Measurements from ENCODE around the gene RPTN. TPM values are rescaled to one million over a fixed set of nuclear protein-coding genes. Genes with fewer than 3 reads are reported as not detected.

The RPTN gene
- total RNA-seq, 1 experiment from 2014 or later: not detected

GRCh38 chr1:152162792-152163463 is 3.9 kb upstream of the RPTN start:
- no peak overlapping the region for H3K56ac ChIP-seq (ENCODE audit: insufficient read length, low read depth, low read length)
- H2BK5ac ChIP-seq (ENCODE audit: insufficient read length, low read length): no peak overlapping the region
- H2BK12ac ChIP-seq (ENCODE audit: insufficient read length, low read depth, low read length): no peak overlapping the region
- no peaks in the 10 kb centered on the region for H3K23me2 ChIP-seq (ENCODE audit: insufficient read length, low read depth, low read length, poor library complexity, severe bottlenecking)
- no peak overlapping the region for H3K9ac ChIP-seq (ENCODE audit: extremely low read depth, insufficient read length, low read length)
- no peak overlapping the region for H4K91ac ChIP-seq (ENCODE audit: insufficient read length, low read depth, low read length)
- Mint-ChIP-seq H3K27ac (no peak overlapping the region), H3K4me1 (no peaks in the 10 kb centered on the region), H3K9me3 (peaks cover 75 to 89% of the 10 kb centered on the region in 2 experiments), H3K36me3 (ENCODE audit: insufficient read depth in 1 of 3, low read depth in 3 of 3) (peaks cover 0 to 26% (median 0%) of the 10 kb centered on the region in 3 experiments; a peak in 3 of 7 replicates), H3K27me3 (ENCODE audit: low read depth) (0 out of 2 replicates have a peak, but pooled peaks cover 1% of the 10 kb centered on the region), H3K4me3 (no peak overlapping the region)
- no peak overlapping the region for H2AK5ac ChIP-seq (ENCODE audit: insufficient read length, low read length)
- no peak overlapping the region for H3T11ph ChIP-seq (ENCODE audit: low read length)
- no peak overlapping the region for H3K14ac ChIP-seq (ENCODE audit: insufficient read depth, low read length)
- no peak overlapping the region for H3K4me2 ChIP-seq (ENCODE audit: insufficient read depth, insufficient read length, low read length)
- no peak overlapping the region for H2BK20ac ChIP-seq (ENCODE audit: low read depth, low read length, poor library complexity, severe bottlenecking)
- H4K8ac ChIP-seq (replicated peaks; ENCODE audit: insufficient read length, low read depth, low read length): no peak overlapping the region
- no peak overlapping the region for H2BK120ac ChIP-seq (ENCODE audit: low read depth, low read length, poor library complexity, severe bottlenecking)
- no peaks in the 10 kb centered on the region for H4K20me1 ChIP-seq (ENCODE audit: control insufficient read depth, insufficient read depth, insufficient read length)
- H3K27ac ChIP-seq (ENCODE audit: insufficient read length, low read depth, low read length): no peak overlapping the region
- WGBS (ENCODE audit: extremely low coverage, insufficient read length, low lambda C conversion rate): no CpG with 5 or more reads among the region's 1 CpG
- H2AFZ ChIP-seq (ENCODE audit: low read length): no peak overlapping the region
- no peaks in the 10 kb centered on the region for H3K27me3 ChIP-seq (ENCODE audit: insufficient read depth, low read length)
- H3K4ac ChIP-seq (ENCODE audit: low read depth, low read length): no peak overlapping the region
- no peaks in the 10 kb centered on the region for H3K79me1 ChIP-seq (ENCODE audit: insufficient read depth, low read depth, low read length, poor library complexity, severe bottlenecking)
- no peak for DNase-seq
- no peak overlapping the region for H3K18ac ChIP-seq (ENCODE audit: insufficient read length, low read depth, low read length)
- H2BK15ac ChIP-seq (ENCODE audit: low read depth, low read length): no peak overlapping the region
- TF ChIP-seq CTCF (conservative IDR thresholded peaks at IDR 0.05): no peak
- H3K9me3 ChIP-seq (ENCODE audit: control insufficient read depth, low read depth, low read length): peaks cover 74% of the 10 kb centered on the region
- no peak overlapping the region for H3K23ac ChIP-seq (ENCODE audit: insufficient read length, low read depth, low read length)
- no peaks in the 10 kb centered on the region for H3K79me2 ChIP-seq (ENCODE audit: insufficient read depth, low read length)
- H3K4me1 ChIP-seq (ENCODE audit: insufficient read depth, low read length): no peaks in the 10 kb centered on the region
- no peak overlapping the region for H4K5ac ChIP-seq (ENCODE audit: insufficient read length, low read depth, low read length)

All from H9 (cell line).